Measurements from ENCODE around the gene WNT6.

The WNT6 gene

DNA sequence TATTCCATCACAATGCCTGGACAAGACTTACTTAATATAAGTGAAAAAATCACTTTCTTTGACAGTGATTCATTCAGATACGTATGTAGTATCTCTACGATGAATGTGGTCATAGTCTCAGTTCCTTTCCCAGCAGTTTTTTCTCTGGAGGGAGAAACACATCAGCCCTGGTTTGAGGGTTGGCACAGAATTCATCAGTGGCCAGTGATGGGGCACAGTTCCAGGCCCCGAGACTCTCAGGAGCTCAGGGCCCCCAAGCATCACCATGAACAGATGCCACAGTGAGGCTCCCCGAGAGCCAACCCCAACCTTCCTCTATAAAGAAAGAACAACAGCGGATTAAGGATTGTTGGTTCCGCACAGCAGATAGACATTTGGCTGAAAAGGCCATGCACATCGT, 40.5 kb upstream of the WNT6 start:
- no peak for DNase-seq
- H3K79me2 ChIP-seq (ENCODE audit: control insufficient read depth, insufficient read depth, low read length): no peaks in the 10 kb centered on the region
- H3K56ac ChIP-seq (ENCODE audit: low read length): no peak overlapping the region
- no peak overlapping the region for H3K4me2 ChIP-seq (ENCODE audit: low read length)
- H2BK120ac ChIP-seq (ENCODE audit: low read depth, low read length): no peak overlapping the region
- H2AK5ac ChIP-seq (ENCODE audit: low read length): no peak overlapping the region
- no peak overlapping the region for H2BK5ac ChIP-seq (ENCODE audit: low read length)
- H3K4ac ChIP-seq (ENCODE audit: low read depth, low read length): no peak overlapping the region
- H4K8ac ChIP-seq (ENCODE audit: low read depth, low read length): no peak overlapping the region
- no peak overlapping the region for H3K23ac ChIP-seq (ENCODE audit: low read length)
- H2BK15ac ChIP-seq (replicated peaks; ENCODE audit: low read depth): no peak overlapping the region
- no peak overlapping the region for H3K9ac ChIP-seq (ENCODE audit: low read length)
- no peak overlapping the region for H3K27ac ChIP-seq (ENCODE audit: low read depth, low read length)
- H3K36me3 ChIP-seq (ENCODE audit: control insufficient read depth, insufficient read depth, low read length): no peaks in the 10 kb centered on the region
- no peaks in the 10 kb centered on the region for H3K4me1 ChIP-seq (ENCODE audit: control insufficient read depth, low read depth, low read length)
- no peaks in the 10 kb centered on the region for H3K79me1 ChIP-seq (ENCODE audit: low read length)
- no CpG with 5 or more reads among the region's 7 CpGs for WGBS (ENCODE audit: extremely low coverage, insufficient coverage, low lambda C conversion rate)
- no peak overlapping the region for H3K4me3 ChIP-seq (ENCODE audit: low read length)
- no peak overlapping the region for H3K18ac ChIP-seq (ENCODE audit: low read length)
- H3K27me3 ChIP-seq (ENCODE audit: insufficient read depth, low read length, poor library complexity): no peaks in the 10 kb centered on the region
- no peak overlapping the region for H4K5ac ChIP-seq (ENCODE audit: low read length)

DNA sequence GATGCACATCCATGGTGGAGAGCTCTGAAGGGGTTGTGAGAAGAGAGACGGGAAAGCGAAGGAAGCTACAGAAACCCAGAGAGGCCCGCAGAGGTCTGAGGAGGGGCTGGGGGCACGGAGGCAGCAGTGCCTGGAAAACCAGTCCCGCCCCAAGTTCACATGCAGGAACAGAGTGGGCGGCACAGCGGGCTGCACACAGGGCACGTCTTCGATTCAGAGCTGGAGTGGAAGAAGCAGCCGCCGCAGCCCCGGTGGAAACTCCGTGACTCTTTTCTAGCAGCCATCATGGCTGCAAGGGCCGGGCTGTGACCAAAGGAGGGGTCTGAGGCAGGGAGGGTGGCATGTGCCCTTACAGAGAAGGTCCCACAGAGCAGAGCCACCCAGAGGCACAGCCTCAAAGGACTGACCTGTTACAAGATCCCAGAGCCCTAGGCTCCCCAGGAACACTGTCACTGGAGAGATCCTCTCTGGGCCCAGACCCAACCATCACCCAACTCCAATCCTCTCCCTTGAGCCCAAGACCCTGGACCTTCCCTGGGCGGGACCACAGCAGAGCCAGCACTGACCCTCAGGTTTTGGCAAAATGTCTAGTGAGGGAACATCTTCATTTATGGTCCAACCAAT, 38.7 kb upstream of the WNT6 start:
- H3K56ac ChIP-seq (ENCODE audit: low read length): no peak overlapping the region
- H2BK15ac ChIP-seq (replicated peaks; ENCODE audit: low read depth): no peak overlapping the region
- H3K27me3 ChIP-seq (ENCODE audit: insufficient read depth, low read length, poor library complexity): no peaks in the 10 kb centered on the region
- no peak overlapping the region for H2AK5ac ChIP-seq (ENCODE audit: low read length)
- H3K27ac ChIP-seq (ENCODE audit: low read depth, low read length): no peak overlapping the region
- H4K8ac ChIP-seq (ENCODE audit: low read depth, low read length): no peak overlapping the region
- H2BK120ac ChIP-seq (ENCODE audit: low read depth, low read length): no peak overlapping the region
- no CpG with 5 or more reads among the region's 15 CpGs for WGBS (ENCODE audit: extremely low coverage, insufficient coverage, low lambda C conversion rate)
- H3K79me1 ChIP-seq (ENCODE audit: low read length): no peaks in the 10 kb centered on the region
- H3K23ac ChIP-seq (ENCODE audit: low read length): no peak overlapping the region
- H2BK5ac ChIP-seq (ENCODE audit: low read length): no peak overlapping the region
- no peaks in the 10 kb centered on the region for H3K36me3 ChIP-seq (ENCODE audit: control insufficient read depth, insufficient read depth, low read length)
- H3K4me1 ChIP-seq (ENCODE audit: control insufficient read depth, low read depth, low read length): no peaks in the 10 kb centered on the region
- no peak overlapping the region for H4K5ac ChIP-seq (ENCODE audit: low read length)
- H3K9ac ChIP-seq (ENCODE audit: low read length): no peak overlapping the region
- no peak overlapping the region for H3K4me2 ChIP-seq (ENCODE audit: low read length)
- H3K18ac ChIP-seq (ENCODE audit: low read length): no peak overlapping the region
- no peak overlapping the region for H3K4ac ChIP-seq (ENCODE audit: low read depth, low read length)
- no peak overlapping the region for H3K4me3 ChIP-seq (ENCODE audit: low read length)
- no peak for DNase-seq
- no peaks in the 10 kb centered on the region for H3K79me2 ChIP-seq (ENCODE audit: control insufficient read depth, insufficient read depth, low read length)

DNA sequence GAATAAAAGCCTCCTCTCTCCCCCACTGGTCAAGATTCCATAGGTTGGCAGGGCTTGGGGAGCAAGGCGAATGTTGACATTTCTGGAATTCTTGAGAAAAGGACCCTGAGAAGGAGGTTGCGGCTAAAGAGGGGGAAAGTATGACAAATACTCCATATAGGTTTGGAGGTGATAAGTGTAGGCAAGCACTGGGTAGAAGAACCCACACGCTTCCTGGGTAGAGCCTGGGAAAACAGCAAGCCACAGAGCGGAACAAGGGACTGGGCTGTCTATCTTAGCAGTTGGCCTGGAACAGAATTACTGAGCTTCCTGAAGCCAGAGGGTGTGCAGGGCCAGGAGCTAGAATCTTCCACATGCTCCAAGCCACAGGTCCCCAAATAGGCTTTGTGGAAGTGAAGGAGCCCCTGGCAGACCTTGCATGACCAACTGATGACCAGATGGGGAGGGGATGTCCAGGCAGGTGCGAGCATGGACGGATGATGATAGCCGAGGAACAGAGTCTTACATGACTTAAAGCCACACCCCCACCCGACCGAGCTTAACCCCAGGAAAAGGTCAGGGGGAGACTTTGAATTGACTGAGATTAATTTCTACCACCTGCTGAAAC, 37.9 kb upstream of the WNT6 start:
- Histone ChIP-seq H3K56ac (ENCODE audit: low read length) (no peak overlapping the region), H4K8ac (ENCODE audit: low read depth, low read length) (no peak overlapping the region), H3K4me1 (ENCODE audit: control insufficient read depth, low read depth, low read length) (no peaks in the 10 kb centered on the region), H2BK120ac (ENCODE audit: low read depth, low read length) (no peak overlapping the region), H3K36me3 (ENCODE audit: control insufficient read depth, insufficient read depth, low read length) (no peaks in the 10 kb centered on the region), H3K27me3 (ENCODE audit: insufficient read depth, low read length, poor library complexity) (no peaks in the 10 kb centered on the region), H3K4me3 (ENCODE audit: low read length) (no peak overlapping the region), H4K5ac (ENCODE audit: low read length) (no peak overlapping the region), H2BK5ac (ENCODE audit: low read length) (no peak overlapping the region), H3K9ac (ENCODE audit: low read length) (no peak overlapping the region), H3K4me2 (ENCODE audit: low read length) (no peak overlapping the region), H3K4ac (ENCODE audit: low read depth, low read length) (no peak overlapping the region), H2BK15ac (replicated peaks; ENCODE audit: low read depth) (no peak overlapping the region), H3K18ac (ENCODE audit: low read length) (no peak overlapping the region), H3K79me2 (ENCODE audit: control insufficient read depth, insufficient read depth, low read length) (no peaks in the 10 kb centered on the region), H3K23ac (ENCODE audit: low read length) (no peak overlapping the region), H2AK5ac (ENCODE audit: low read length) (no peak overlapping the region), H3K79me1 (ENCODE audit: low read length) (no peaks in the 10 kb centered on the region), H3K27ac (ENCODE audit: low read depth, low read length) (no peak overlapping the region)
- WGBS (ENCODE audit: extremely low coverage, insufficient coverage, low lambda C conversion rate): no CpG with 5 or more reads among the region's 9 CpGs
- peak; percentile 13 for DNase-seq

DNA sequence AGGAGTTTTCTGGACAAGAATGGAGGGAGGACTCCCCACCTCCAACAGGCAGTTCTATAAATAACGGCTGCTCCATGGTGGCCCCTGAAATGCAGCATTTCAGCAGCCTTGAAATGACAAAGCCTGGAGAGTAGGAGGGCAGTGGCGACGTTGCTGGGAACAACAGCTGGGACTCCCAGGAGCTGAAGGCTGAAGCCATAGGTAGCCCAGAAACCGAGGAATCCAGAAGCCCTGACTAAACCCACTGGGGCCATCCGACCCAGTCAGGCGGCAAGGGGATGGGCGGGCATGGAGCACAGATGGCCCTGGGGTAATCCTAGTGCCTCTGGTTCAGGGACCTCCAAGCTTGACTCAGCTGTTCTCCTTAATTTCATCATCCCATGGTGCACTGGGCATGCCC, 37.0 kb upstream of the WNT6 start:
- Histone ChIP-seq H3K4me3 (ENCODE audit: low read length) (no peak overlapping the region), H3K4ac (ENCODE audit: low read depth, low read length) (no peak overlapping the region), H2AK5ac (ENCODE audit: low read length) (no peak overlapping the region), H3K18ac (ENCODE audit: low read length) (no peak overlapping the region), H2BK15ac (replicated peaks; ENCODE audit: low read depth) (no peak overlapping the region), H3K56ac (ENCODE audit: low read length) (no peak overlapping the region), H2BK120ac (ENCODE audit: low read depth, low read length) (no peak overlapping the region), H3K79me2 (ENCODE audit: control insufficient read depth, insufficient read depth, low read length) (no peaks in the 10 kb centered on the region), H3K27me3 (ENCODE audit: insufficient read depth, low read length, poor library complexity) (no peaks in the 10 kb centered on the region), H3K27ac (ENCODE audit: low read depth, low read length) (no peak overlapping the region), H3K4me2 (ENCODE audit: low read length) (no peak overlapping the region), H4K5ac (ENCODE audit: low read length) (no peak overlapping the region), H2BK5ac (ENCODE audit: low read length) (no peak overlapping the region), H3K4me1 (ENCODE audit: control insufficient read depth, low read depth, low read length) (no peaks in the 10 kb centered on the region), H3K9ac (ENCODE audit: low read length) (no peak overlapping the region), H3K36me3 (ENCODE audit: control insufficient read depth, insufficient read depth, low read length) (no peaks in the 10 kb centered on the region), H4K8ac (ENCODE audit: low read depth, low read length) (no peak overlapping the region), H3K79me1 (ENCODE audit: low read length) (no peaks in the 10 kb centered on the region), H3K23ac (ENCODE audit: low read length) (no peak overlapping the region)
- no CpG with 5 or more reads among the region's 7 CpGs for WGBS (ENCODE audit: extremely low coverage, insufficient coverage, low lambda C conversion rate)
- no peak for DNase-seq

DNA sequence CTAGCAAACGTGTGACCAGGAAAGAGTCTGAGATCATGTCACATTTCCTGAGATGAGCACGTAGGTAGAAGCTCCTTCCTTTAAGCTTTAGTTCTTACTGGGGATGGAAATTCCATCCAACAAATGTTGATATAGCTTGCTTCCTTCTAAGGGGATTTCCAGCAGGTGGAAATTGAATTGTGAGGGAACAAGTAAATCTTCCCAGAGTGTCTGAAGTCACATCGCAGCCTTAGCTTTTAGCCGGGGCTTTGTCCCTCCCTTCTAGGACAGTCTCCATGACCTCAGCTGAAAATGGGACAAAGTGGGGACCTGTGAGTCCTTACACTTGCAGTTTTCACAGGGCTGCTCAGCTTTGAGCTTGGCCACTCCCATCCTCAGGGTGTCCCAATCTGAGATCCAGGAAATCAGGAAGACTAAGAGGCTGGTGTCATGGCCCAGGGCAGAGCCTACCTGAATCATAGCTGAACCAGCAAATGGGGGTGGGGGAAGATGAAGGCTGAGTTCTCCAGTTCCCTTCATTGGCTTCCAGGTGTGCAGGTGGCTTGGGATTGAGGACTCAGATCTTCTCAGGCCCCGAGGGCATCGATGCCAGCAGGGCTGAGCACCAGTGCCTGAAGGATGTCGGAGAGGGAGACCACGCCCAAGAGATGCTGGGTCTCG, 36.3 kb upstream of the WNT6 start:
- no peak overlapping the region for H2AK5ac ChIP-seq (ENCODE audit: low read length)
- WGBS (ENCODE audit: extremely low coverage, insufficient coverage, low lambda C conversion rate): no CpG with 5 or more reads among the region's 9 CpGs
- no peaks in the 10 kb centered on the region for H3K27me3 ChIP-seq (ENCODE audit: insufficient read depth, low read length, poor library complexity)
- no peak overlapping the region for H3K9ac ChIP-seq (ENCODE audit: low read length)
- no peak overlapping the region for H3K4me3 ChIP-seq (ENCODE audit: low read length)
- no peak overlapping the region for H3K27ac ChIP-seq (ENCODE audit: low read depth, low read length)
- no peak overlapping the region for H3K4ac ChIP-seq (ENCODE audit: low read depth, low read length)
- no peak for DNase-seq
- H2BK5ac ChIP-seq (ENCODE audit: low read length): no peak overlapping the region
- no peak overlapping the region for H3K18ac ChIP-seq (ENCODE audit: low read length)
- H3K4me1 ChIP-seq (ENCODE audit: control insufficient read depth, low read depth, low read length): no peaks in the 10 kb centered on the region
- no peak overlapping the region for H4K8ac ChIP-seq (ENCODE audit: low read depth, low read length)
- no peak overlapping the region for H3K4me2 ChIP-seq (ENCODE audit: low read length)
- H4K5ac ChIP-seq (ENCODE audit: low read length): no peak overlapping the region
- H3K23ac ChIP-seq (ENCODE audit: low read length): no peak overlapping the region
- H3K79me2 ChIP-seq (ENCODE audit: control insufficient read depth, insufficient read depth, low read length): no peaks in the 10 kb centered on the region
- H2BK15ac ChIP-seq (replicated peaks; ENCODE audit: low read depth): no peak overlapping the region
- no peaks in the 10 kb centered on the region for H3K79me1 ChIP-seq (ENCODE audit: low read length)
- H3K56ac ChIP-seq (ENCODE audit: low read length): no peak overlapping the region
- no peaks in the 10 kb centered on the region for H3K36me3 ChIP-seq (ENCODE audit: control insufficient read depth, insufficient read depth, low read length)
- no peak overlapping the region for H2BK120ac ChIP-seq (ENCODE audit: low read depth, low read length)
